Measurements from ENCODE around the gene PISD.
"Not testable (repeated sequence)": the region's sequence is repeated elsewhere in the genome, so short reads cannot be mapped to it uniquely, and the experiment has no call there.

Gene PISD

GRCh38 chr22:31683181-31684105 lies 21.4 kb upstream of the PISD start:
- FAIRE-seq = no peak
- TF ChIP-seq, protein P1, sequence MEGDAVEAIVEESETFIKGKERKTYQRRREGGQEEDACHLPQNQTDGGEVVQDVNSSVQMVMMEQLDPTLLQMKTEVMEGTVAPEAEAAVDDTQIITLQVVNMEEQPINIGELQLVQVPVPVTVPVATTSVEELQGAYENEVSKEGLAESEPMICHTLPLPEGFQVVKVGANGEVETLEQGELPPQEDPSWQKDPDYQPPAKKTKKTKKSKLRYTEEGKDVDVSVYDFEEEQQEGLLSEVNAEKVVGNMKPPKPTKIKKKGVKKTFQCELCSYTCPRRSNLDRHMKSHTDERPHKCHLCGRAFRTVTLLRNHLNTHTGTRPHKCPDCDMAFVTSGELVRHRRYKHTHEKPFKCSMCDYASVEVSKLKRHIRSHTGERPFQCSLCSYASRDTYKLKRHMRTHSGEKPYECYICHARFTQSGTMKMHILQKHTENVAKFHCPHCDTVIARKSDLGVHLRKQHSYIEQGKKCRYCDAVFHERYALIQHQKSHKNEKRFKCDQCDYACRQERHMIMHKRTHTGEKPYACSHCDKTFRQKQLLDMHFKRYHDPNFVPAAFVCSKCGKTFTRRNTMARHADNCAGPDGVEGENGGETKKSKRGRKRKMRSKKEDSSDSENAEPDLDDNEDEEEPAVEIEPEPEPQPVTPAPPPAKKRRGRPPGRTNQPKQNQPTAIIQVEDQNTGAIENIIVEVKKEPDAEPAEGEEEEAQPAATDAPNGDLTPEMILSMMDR (IDR thresholded peaks at IDR 0.05; ENCODE audit: insufficient read depth, missing control alignments) = no peak
- DNase-seq (ENCODE audit: insufficient read length, low spot score) = no peak

- TF ChIP-seq, protein P1 (IDR thresholded peaks at IDR 0.05; ENCODE audit: insufficient read depth, missing control alignments) = no peak
- FAIRE-seq = no peak
- no peak for DNase-seq (ENCODE audit: insufficient read length, low spot score)
These were observed 20.7 kb upstream of the PISD start for GRCh38 chr22:31682751-31683150.

- TF ChIP-seq, protein P1 (IDR thresholded peaks at IDR 0.05; ENCODE audit: insufficient read depth, missing control alignments) = no peak
- no peak for FAIRE-seq
- no peak for DNase-seq (ENCODE audit: insufficient read length, low spot score)
These were observed 19.6 kb upstream of the PISD start for GRCh38 chr22:31681349-31682345.

DNA sequence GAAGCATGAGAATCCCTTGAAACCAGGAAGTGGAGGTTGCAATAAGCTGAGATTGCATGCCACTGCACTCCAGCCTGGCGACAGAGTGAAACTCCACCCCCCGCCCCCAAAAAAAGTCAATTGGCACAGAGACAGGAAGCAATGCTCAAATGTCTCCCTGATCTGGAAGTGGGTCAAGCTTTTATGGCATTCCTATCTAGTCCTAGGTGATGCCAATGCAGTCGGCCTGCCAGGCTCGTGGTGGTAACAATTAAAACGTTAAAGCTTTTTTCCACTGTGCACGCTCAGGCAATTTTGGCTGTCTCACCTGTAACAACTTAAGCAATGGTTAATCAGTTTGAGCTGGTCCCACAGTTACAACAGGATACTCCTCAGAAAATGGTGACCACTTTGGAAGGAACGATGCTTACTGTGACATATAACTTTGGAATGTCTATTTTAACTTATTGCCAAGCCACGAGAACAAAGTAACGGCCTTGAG lies 18.9 kb upstream of the PISD start:
- TF ChIP-seq, protein P1 (IDR thresholded peaks at IDR 0.05; ENCODE audit: insufficient read depth, missing control alignments) = no peak

GRCh38 chr22:31678748-31679147 lies 16.7 kb upstream of the PISD start:
- TF ChIP-seq, protein P1 (IDR thresholded peaks at IDR 0.05; ENCODE audit: insufficient read depth, missing control alignments) = no peak
- DNase-seq (ENCODE audit: insufficient read length, low spot score) (no peak), FAIRE-seq (no peak)

More for the DNA sequence above, 18.9 kb upstream of the PISD start:
- FAIRE-seq (no peak), DNase-seq (ENCODE audit: insufficient read length, low spot score) (no peak)

DNA sequence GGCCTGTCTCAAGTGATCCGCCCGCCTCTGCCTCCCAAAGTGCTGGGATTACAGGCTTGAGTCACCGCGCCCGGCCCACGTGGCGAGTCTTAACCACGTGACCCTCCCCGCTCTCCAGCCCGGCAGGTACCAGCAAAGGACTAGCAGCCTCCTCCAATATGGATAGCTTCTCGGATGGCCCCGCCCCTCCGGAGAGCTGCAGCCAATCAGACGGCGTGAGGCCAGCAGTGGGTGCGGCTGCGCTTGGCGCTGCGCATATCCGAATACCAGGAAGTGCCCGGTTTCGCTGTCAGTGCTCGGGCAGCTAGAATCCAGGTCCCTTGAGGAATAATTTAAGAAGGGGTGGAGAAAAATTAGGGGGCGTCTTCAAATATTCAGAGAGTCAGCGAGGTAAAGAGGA lies 14.7 kb upstream of the PISD start:
- FAIRE-seq (no peak), DNase-seq (ENCODE audit: insufficient read length, low spot score) (peak; percentile 65)
- TF ChIP-seq, protein P1 (IDR thresholded peaks at IDR 0.05; ENCODE audit: insufficient read depth, missing control alignments) = no peak

DNA sequence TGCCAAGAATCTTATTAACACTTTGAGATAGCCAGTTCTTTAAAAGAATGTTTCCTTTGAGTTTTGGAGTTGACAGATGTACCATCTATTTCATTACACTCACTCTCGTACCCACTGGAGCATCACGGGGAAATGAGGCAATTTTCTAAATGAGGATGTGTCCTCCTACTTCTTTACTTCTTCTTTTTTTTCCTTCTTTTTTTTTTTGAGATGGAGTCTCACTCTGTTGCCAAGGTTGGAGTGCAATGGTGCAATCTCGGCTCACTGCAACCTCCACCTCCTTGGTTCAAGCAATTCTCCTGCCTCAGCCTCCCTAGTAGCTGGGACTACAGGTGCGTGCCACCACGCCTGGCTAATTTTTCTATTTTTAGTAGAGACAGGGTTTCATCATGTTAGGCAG lies 12.2 kb upstream of the PISD start:
- DNase-seq (ENCODE audit: insufficient read length, low spot score); FAIRE-seq: not testable (repeated sequence)

DNA sequence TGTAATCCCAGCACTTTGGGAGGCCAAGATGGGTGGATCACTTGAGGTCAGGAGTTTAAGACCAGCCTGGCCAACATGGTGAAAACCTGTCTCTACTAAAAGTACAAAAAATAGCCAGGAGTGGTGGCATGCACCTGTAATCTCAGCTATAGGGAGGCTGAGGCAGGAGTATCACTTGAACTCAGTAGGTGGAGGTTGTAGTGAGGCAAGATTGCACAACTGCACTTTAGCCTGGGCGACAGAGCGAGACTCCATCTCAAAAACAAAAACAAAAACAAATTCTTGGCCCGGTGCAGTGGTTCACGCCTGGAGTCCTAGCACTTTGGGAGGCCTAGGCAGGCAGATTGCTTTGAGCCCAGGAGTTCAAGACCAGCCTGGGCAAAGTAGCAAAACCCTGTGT lies 6.8 kb upstream of the PISD start:
- not testable (repeated sequence) for DNase-seq (ENCODE audit: insufficient read length, low spot score); FAIRE-seq
